GM12878 (cell line): ENCODE measurements around the gene TBC1D30. TPM values are rescaled to one million over a fixed set of nuclear protein-coding genes. Genes with fewer than 3 reads are reported as not detected.

Source experiments
- CHD2 ChIP-seq: IDR thresholded peaks from 2 replicates; pipeline ENCODE4 v1.6.1; 2011; ENCODE audit warnings: low read depth, low read length, improper control_type of control experiment, borderline replicate concordance
- DPF2 ChIP-seq: fragments of 450-650 bp; IDR thresholded peaks from 2 replicates; pipeline ENCODE4 v1.6.1; 2017; ENCODE audit warnings: mild to moderate bottlenecking
- KDM1A ChIP-seq: fragments of 200-600 bp; sonication (generic); IDR thresholded peaks from 2 replicates; pipeline ENCODE4 v1.6.1; 2016; ENCODE audit warnings: borderline replicate concordance
- MEF2A ChIP-seq: IDR thresholded peaks from 2 replicates; pipeline ENCODE4 v1.6.1; 2011; ENCODE audit warnings: low read depth, mild to moderate bottlenecking, low read length, moderate library complexity; ENCODE audit not compliant: insufficient read depth
- MXI1 ChIP-seq: fragments of 150-350 bp; IDR thresholded peaks from 2 replicates; pipeline ENCODE4 v1.6.1; 2011; ENCODE audit warnings: low read depth, mild to moderate bottlenecking, inconsistent platforms, low read length, improper control_type of control experiment
- NFXL1 ChIP-seq: fragments of 450-650 bp; IDR thresholded peaks from 2 replicates; pipeline ENCODE4 v1.6.1; 2017; ENCODE audit warnings: antibody characterized with exemption, mild to moderate bottlenecking, borderline replicate concordance
- PAX5 ChIP-seq: IDR thresholded peaks from 2 replicates; pipeline ENCODE4 v1.6.1; 2011; ENCODE audit warnings: low read depth, low read length, borderline replicate concordance
- PML ChIP-seq: IDR thresholded peaks from 2 replicates; pipeline ENCODE4 v1.6.1; 2012; ENCODE audit warnings: low read length, inconsistent platforms
- SMAD1 ChIP-seq: fragments of 450-650 bp; IDR thresholded peaks from 2 replicates; pipeline ENCODE4 v1.6.1; 2018; ENCODE audit warnings: mild to moderate bottlenecking, low read depth; ENCODE audit not compliant: partially characterized antibody
- STAT1 ChIP-seq: fragments of 450-650 bp; conservative IDR thresholded peaks from 2 replicates; pipeline ENCODE4 v1.6.1; 2014; ENCODE audit warnings: antibody characterized with exemption, mild to moderate bottlenecking
- TCF12 ChIP-seq: IDR thresholded peaks from 2 replicates; pipeline ENCODE4 v1.6.1; 2011; ENCODE audit warnings: low read depth, mild to moderate bottlenecking, low read length
- ZNF217 ChIP-seq: fragments of 450-650 bp; IDR thresholded peaks from 2 replicates; pipeline ENCODE4 v1.6.1; 2017; ENCODE audit warnings: antibody characterized with exemption, mild to moderate bottlenecking
- ZNF24 ChIP-seq: fragments of 450-650 bp; IDR thresholded peaks from 2 replicates; pipeline ENCODE4 v1.6.1; 2017; ENCODE audit warnings: antibody characterized with exemption, mild to moderate bottlenecking
- polyA plus RNA-seq, 11 experiments: library from polyadenylated mRNA; depleted of rRNA in 4 of 11; unstranded in 6 of 11; stranded (reverse) in 5 of 11; fragments of >200 nt; fragmentation: Nextera tagmentation in 4 of 11; fragmentation: Illumina TruSeq in 1 of 11; extraction: Ambion mirVana in 4 of 11; extraction: Trizol in 1 of 11; gene quantifications; 1 replicate in 1 of 11; 2 replicates in 10 of 11; pipeline versions ENCODE4 v1.2.1 to v1.2.3, GENCODE V29; 2011 to 2016; ENCODE audit warnings: inconsistent platforms in 2 of 11, missing spikeins in 2 of 11, low read depth in 1 of 11
- total RNA-seq, 4 experiments: library from RNA; depleted of rRNA in 3 of 4; stranded (reverse); fragments of >200 nt in 3 of 4; fragmentation: Illumina TruSeq in 1 of 4; extraction: Trizol in 1 of 4; gene quantifications; 2 replicates each; pipeline versions ENCODE4 v1.2.1 to v1.2.3, GENCODE V29; 2013 to 2021
- TF ChIP-seq, protein P1 (sequence below): fragments of 450-650 bp; formaldehyde crosslinking; IDR thresholded peaks from 2 replicates; pipeline ENCODE4 v1.4.0; 2022; ENCODE audit warnings: mild to moderate bottlenecking, moderate library complexity
- TF ChIP-seq, protein P2 (sequence below): IDR thresholded peaks from 2 replicates; pipeline ENCODE4 v1.6.1; 2012; ENCODE audit warnings: mild to moderate bottlenecking, low read depth, low read length
- TF ChIP-seq, protein P3 (sequence below): IDR thresholded peaks from 2 replicates; pipeline ENCODE4 v1.6.1; 2011; ENCODE audit warnings: borderline replicate concordance, low read depth, mild to moderate bottlenecking, moderate library complexity, mixed read lengths, low read length; ENCODE audit not compliant: insufficient read depth; ENCODE audit errors: extremely low read length
- TF ChIP-seq, protein P4 (sequence below): fragments of 450-650 bp; IDR thresholded peaks from 2 replicates; pipeline ENCODE4 v1.6.1; 2016; ENCODE audit warnings: mild to moderate bottlenecking
- TF ChIP-seq, protein P5 (sequence below): IDR thresholded peaks from 2 replicates; pipeline ENCODE4 v1.6.1; 2011; ENCODE audit warnings: low read depth, low read length, improper control_type of control experiment, borderline replicate concordance

Gene TBC1D30
- total and polyA plus RNA-seq, 10 of the 15 experiments (the other 5 are each of a cell fraction or from before 2014, with no cell fraction given) = 1.2 to 23.3 (median 11.1) TPM

- TF ChIP-seq, protein P1, sequence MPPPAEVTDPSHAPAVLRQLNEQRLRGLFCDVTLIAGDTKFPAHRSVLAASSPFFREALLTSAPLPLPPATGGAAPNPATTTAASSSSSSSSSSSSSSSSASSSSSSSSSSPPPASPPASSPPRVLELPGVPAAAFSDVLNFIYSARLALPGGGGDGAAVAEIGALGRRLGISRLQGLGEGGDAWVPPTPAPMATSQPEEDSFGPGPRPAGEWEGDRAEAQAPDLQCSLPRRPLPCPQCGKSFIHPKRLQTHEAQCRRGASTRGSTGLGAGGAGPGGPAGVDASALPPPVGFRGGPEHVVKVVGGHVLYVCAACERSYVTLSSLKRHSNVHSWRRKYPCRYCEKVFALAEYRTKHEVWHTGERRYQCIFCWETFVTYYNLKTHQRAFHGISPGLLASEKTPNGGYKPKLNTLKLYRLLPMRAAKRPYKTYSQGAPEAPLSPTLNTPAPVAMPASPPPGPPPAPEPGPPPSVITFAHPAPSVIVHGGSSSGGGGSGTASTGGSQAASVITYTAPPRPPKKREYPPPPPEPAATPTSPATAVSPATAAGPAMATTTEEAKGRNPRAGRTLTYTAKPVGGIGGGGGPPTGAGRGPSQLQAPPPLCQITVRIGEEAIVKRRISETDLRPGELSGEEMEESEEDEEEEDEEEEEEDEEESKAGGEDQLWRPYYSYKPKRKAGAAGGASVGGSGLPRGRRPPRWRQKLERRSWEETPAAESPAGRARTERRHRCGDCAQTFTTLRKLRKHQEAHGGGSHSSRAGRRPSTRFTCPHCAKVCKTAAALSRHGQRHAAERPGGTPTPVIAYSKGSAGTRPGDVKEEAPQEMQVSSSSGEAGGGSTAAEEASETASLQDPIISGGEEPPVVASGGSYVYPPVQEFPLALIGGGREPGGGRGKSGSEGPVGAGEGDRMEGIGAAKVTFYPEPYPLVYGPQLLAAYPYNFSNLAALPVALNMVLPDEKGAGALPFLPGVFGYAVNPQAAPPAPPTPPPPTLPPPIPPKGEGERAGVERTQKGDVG (CRISPR knock-in tag) = no peak
- no peak for TF ChIP-seq NFXL1
- no peak for TF ChIP-seq TCF12
- TF ChIP-seq, protein P2, sequence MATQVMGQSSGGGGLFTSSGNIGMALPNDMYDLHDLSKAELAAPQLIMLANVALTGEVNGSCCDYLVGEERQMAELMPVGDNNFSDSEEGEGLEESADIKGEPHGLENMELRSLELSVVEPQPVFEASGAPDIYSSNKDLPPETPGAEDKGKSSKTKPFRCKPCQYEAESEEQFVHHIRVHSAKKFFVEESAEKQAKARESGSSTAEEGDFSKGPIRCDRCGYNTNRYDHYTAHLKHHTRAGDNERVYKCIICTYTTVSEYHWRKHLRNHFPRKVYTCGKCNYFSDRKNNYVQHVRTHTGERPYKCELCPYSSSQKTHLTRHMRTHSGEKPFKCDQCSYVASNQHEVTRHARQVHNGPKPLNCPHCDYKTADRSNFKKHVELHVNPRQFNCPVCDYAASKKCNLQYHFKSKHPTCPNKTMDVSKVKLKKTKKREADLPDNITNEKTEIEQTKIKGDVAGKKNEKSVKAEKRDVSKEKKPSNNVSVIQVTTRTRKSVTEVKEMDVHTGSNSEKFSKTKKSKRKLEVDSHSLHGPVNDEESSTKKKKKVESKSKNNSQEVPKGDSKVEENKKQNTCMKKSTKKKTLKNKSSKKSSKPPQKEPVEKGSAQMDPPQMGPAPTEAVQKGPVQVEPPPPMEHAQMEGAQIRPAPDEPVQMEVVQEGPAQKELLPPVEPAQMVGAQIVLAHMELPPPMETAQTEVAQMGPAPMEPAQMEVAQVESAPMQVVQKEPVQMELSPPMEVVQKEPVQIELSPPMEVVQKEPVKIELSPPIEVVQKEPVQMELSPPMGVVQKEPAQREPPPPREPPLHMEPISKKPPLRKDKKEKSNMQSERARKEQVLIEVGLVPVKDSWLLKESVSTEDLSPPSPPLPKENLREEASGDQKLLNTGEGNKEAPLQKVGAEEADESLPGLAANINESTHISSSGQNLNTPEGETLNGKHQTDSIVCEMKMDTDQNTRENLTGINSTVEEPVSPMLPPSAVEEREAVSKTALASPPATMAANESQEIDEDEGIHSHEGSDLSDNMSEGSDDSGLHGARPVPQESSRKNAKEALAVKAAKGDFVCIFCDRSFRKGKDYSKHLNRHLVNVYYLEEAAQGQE = 0 out of 2 replicates have a peak, but pooled peaks have one; percentile 30
- no peak for TF ChIP-seq DPF2
- TF ChIP-seq, protein P3, sequence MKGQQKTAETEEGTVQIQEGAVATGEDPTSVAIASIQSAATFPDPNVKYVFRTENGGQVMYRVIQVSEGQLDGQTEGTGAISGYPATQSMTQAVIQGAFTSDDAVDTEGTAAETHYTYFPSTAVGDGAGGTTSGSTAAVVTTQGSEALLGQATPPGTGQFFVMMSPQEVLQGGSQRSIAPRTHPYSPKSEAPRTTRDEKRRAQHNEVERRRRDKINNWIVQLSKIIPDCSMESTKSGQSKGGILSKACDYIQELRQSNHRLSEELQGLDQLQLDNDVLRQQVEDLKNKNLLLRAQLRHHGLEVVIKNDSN = no peak
- no peak for TF ChIP-seq PML
- TF ChIP-seq STAT1 = no peak
- TF ChIP-seq PAX5 = no peak
- TF ChIP-seq MEF2A = no peak
- TF ChIP-seq ZNF24 = no peak
- TF ChIP-seq, protein P4, sequence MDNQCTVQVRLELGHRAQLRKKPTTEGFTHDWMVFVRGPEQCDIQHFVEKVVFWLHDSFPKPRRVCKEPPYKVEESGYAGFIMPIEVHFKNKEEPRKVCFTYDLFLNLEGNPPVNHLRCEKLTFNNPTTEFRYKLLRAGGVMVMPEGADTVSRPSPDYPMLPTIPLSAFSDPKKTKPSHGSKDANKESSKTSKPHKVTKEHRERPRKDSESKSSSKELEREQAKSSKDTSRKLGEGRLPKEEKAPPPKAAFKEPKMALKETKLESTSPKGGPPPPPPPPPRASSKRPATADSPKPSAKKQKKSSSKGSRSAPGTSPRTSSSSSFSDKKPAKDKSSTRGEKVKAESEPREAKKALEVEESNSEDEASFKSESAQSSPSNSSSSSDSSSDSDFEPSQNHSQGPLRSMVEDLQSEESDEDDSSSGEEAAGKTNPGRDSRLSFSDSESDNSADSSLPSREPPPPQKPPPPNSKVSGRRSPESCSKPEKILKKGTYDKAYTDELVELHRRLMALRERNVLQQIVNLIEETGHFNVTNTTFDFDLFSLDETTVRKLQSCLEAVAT = no peak
- peak; percentile 25; the same call in 1 of the 2 replicates for TF ChIP-seq MXI1
- TF ChIP-seq, protein P5, sequence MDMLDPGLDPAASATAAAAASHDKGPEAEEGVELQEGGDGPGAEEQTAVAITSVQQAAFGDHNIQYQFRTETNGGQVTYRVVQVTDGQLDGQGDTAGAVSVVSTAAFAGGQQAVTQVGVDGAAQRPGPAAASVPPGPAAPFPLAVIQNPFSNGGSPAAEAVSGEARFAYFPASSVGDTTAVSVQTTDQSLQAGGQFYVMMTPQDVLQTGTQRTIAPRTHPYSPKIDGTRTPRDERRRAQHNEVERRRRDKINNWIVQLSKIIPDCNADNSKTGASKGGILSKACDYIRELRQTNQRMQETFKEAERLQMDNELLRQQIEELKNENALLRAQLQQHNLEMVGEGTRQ = no peak
- no peak for TF ChIP-seq CHD2
- TF ChIP-seq ZNF217 = no peak
- TF ChIP-seq SMAD1 = no peak
- no peak for TF ChIP-seq KDM1A
Observed at GRCh38 chr12:64824500-64825142, at the start of gene TBC1D30 (continued).
